ENCODE results near the gene ARMS2. TPM values are rescaled to one million over a fixed set of nuclear protein-coding genes. Genes with fewer than 3 reads are reported as not detected.

The ARMS2 gene
- polyA plus RNA-seq, 1 donor from 2014 or later = not detected

GRCh38 chr10:122463466-122464249, 9.2 kb downstream of the ARMS2 start:
- no peak overlapping the region for H3K4me3 ChIP-seq (ENCODE audit: low read length)
- no peaks in the 10 kb centered on the region for H3K79me2 ChIP-seq (replicated peaks; ENCODE audit: insufficient read depth, low read length)
- H2AFZ ChIP-seq (ENCODE audit: low read depth, low read length) = no peak overlapping the region
- H3K4me2 ChIP-seq (ENCODE audit: low read length) = no peak overlapping the region
- TF ChIP-seq RAD21 (conservative IDR thresholded peaks at IDR 0.05) = no peak
- TF ChIP-seq EZH2 (IDR thresholded peaks at IDR 0.05; ENCODE audit: borderline replicate concordance, insufficient read depth, low read length, poor library complexity, severe bottlenecking) = no peak
- no peak for TF ChIP-seq EP300 (conservative IDR thresholded peaks at IDR 0.05; ENCODE audit: poor library complexity, severe bottlenecking)
- no peak for TF ChIP-seq CTCF (IDR thresholded peaks at IDR 0.05; ENCODE audit: poor library complexity, severe bottlenecking)
- no peak for TF ChIP-seq POLR2AphosphoS5 (IDR thresholded peaks at IDR 0.05)
- TF ChIP-seq, protein P1, sequence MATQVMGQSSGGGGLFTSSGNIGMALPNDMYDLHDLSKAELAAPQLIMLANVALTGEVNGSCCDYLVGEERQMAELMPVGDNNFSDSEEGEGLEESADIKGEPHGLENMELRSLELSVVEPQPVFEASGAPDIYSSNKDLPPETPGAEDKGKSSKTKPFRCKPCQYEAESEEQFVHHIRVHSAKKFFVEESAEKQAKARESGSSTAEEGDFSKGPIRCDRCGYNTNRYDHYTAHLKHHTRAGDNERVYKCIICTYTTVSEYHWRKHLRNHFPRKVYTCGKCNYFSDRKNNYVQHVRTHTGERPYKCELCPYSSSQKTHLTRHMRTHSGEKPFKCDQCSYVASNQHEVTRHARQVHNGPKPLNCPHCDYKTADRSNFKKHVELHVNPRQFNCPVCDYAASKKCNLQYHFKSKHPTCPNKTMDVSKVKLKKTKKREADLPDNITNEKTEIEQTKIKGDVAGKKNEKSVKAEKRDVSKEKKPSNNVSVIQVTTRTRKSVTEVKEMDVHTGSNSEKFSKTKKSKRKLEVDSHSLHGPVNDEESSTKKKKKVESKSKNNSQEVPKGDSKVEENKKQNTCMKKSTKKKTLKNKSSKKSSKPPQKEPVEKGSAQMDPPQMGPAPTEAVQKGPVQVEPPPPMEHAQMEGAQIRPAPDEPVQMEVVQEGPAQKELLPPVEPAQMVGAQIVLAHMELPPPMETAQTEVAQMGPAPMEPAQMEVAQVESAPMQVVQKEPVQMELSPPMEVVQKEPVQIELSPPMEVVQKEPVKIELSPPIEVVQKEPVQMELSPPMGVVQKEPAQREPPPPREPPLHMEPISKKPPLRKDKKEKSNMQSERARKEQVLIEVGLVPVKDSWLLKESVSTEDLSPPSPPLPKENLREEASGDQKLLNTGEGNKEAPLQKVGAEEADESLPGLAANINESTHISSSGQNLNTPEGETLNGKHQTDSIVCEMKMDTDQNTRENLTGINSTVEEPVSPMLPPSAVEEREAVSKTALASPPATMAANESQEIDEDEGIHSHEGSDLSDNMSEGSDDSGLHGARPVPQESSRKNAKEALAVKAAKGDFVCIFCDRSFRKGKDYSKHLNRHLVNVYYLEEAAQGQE (IDR thresholded peaks at IDR 0.05; ENCODE audit: borderline replicate concordance) = no peak
- no peak for TF ChIP-seq MXI1 (conservative IDR thresholded peaks at IDR 0.05; ENCODE audit: poor library complexity, severe bottlenecking)
- TF ChIP-seq SMC3 (conservative IDR thresholded peaks at IDR 0.05; ENCODE audit: poor library complexity) = no peak
- TF ChIP-seq TAF1 (IDR thresholded peaks at IDR 0.05; ENCODE audit: low read depth) = no peak
- peaks cover 46% of the 10 kb centered on the region for H3K27me3 ChIP-seq (ENCODE audit: insufficient read depth, low read depth, low read length)
- H4K20me1 ChIP-seq (ENCODE audit: insufficient read depth) = no peaks in the 10 kb centered on the region
- no peaks in the 10 kb centered on the region for H3K9me2 ChIP-seq (ENCODE audit: insufficient read depth, low read length)
- no peak overlapping the region for H3K27ac ChIP-seq (ENCODE audit: low read length)
- H3F3A ChIP-seq (ENCODE audit: insufficient read depth, low read length, poor library complexity, severe bottlenecking) = no peaks in the 10 kb centered on the region
- no peaks in the 10 kb centered on the region for H3K36me3 ChIP-seq (ENCODE audit: insufficient read depth, low read length)
- H3K9me3 ChIP-seq (ENCODE audit: low read length) = no peaks in the 10 kb centered on the region
- H3K9ac ChIP-seq (ENCODE audit: low read length) = no peak overlapping the region

GRCh38 chr10:122464250-122464510, 9.7 kb downstream of the ARMS2 start:
- no peaks in the 10 kb centered on the region for H4K20me1 ChIP-seq (ENCODE audit: insufficient read depth)
- no peak overlapping the region for H2AFZ ChIP-seq (ENCODE audit: low read depth, low read length)
- no peaks in the 10 kb centered on the region for H3K36me3 ChIP-seq (ENCODE audit: insufficient read depth, low read length)
- H3K9ac ChIP-seq (ENCODE audit: low read length) = no peak overlapping the region
- no peaks in the 10 kb centered on the region for H3K79me2 ChIP-seq (replicated peaks; ENCODE audit: insufficient read depth, low read length)
- no peaks in the 10 kb centered on the region for H3F3A ChIP-seq (ENCODE audit: insufficient read depth, low read length, poor library complexity, severe bottlenecking)
- H3K4me3 ChIP-seq (ENCODE audit: low read length) = no peak overlapping the region
- peaks cover 44% of the 10 kb centered on the region for H3K27me3 ChIP-seq (ENCODE audit: insufficient read depth, low read depth, low read length)
- H3K4me2 ChIP-seq (ENCODE audit: low read length) = no peak overlapping the region
- TF ChIP-seq SMC3 (conservative IDR thresholded peaks at IDR 0.05; ENCODE audit: poor library complexity) = no peak
- TF ChIP-seq RAD21 (conservative IDR thresholded peaks at IDR 0.05) = no peak
- no peak for TF ChIP-seq POLR2AphosphoS5 (IDR thresholded peaks at IDR 0.05)
- no peak for TF ChIP-seq EP300 (conservative IDR thresholded peaks at IDR 0.05; ENCODE audit: poor library complexity, severe bottlenecking)
- no peaks in the 10 kb centered on the region for H3K9me2 ChIP-seq (ENCODE audit: insufficient read depth, low read length)
- no peak overlapping the region for H3K27ac ChIP-seq (ENCODE audit: low read length)
- no peaks in the 10 kb centered on the region for H3K9me3 ChIP-seq (ENCODE audit: low read length)

All from neural cell (in vitro differentiated cells).